Measurements from ENCODE around the gene MPO.

- no peak for TF ChIP-seq CTCF (conservative IDR thresholded peaks at IDR 0.05; ENCODE audit: low read length)
- no peak for TF ChIP-seq EZH2phosphoT487 (IDR thresholded peaks at IDR 0.05; ENCODE audit: borderline replicate concordance, low read depth, low read length)
Measured at GRCh38 chr17:58247511-58248363, 33.0 kb downstream of the MPO start.
